ENCODE results near the gene PRRT4.

The PRRT4 gene

DNA sequence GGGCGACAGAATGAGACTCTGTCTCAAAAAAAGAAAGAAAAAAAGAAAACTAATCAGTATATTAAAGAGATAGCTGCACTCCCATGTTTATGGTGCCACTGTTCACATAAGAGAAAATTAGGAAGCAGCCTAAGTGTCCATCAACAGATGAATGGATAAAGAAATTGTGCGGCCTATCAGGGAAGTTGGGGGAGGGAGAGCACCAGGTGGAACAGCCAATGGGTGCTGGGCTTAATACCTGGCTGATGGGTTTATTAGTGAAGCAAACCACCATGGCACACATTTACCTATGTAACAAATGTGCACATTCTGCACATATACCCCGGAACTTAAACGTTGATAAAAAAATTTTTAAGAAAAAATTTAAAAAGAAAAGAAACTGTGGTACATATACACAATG, 9.0 kb upstream of the PRRT4 start:
- H3K4me3 ChIP-seq (ENCODE audit: low read depth, low read length), result no peak overlapping the region
- TF ChIP-seq, protein P1, sequence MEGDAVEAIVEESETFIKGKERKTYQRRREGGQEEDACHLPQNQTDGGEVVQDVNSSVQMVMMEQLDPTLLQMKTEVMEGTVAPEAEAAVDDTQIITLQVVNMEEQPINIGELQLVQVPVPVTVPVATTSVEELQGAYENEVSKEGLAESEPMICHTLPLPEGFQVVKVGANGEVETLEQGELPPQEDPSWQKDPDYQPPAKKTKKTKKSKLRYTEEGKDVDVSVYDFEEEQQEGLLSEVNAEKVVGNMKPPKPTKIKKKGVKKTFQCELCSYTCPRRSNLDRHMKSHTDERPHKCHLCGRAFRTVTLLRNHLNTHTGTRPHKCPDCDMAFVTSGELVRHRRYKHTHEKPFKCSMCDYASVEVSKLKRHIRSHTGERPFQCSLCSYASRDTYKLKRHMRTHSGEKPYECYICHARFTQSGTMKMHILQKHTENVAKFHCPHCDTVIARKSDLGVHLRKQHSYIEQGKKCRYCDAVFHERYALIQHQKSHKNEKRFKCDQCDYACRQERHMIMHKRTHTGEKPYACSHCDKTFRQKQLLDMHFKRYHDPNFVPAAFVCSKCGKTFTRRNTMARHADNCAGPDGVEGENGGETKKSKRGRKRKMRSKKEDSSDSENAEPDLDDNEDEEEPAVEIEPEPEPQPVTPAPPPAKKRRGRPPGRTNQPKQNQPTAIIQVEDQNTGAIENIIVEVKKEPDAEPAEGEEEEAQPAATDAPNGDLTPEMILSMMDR (IDR thresholded peaks at IDR 0.05; ENCODE audit: borderline replicate concordance, insufficient read depth, low read depth, low read length), result no peak

GRCh38 chr7:128366986-128367385, 5.5 kb upstream of the PRRT4 start:
- TF ChIP-seq, protein P1 (IDR thresholded peaks at IDR 0.05; ENCODE audit: borderline replicate concordance, insufficient read depth, low read depth, low read length), result no peak
- H3K4me3 ChIP-seq (ENCODE audit: low read depth, low read length), result no peak overlapping the region

- no peak overlapping the region for H3K4me3 ChIP-seq (ENCODE audit: low read depth, low read length)
- TF ChIP-seq, protein P1 (IDR thresholded peaks at IDR 0.05; ENCODE audit: borderline replicate concordance, insufficient read depth, low read depth, low read length), result no peak
Observed at GRCh38 chr7:128366300-128366699, 4.8 kb upstream of the PRRT4 start.

DNA sequence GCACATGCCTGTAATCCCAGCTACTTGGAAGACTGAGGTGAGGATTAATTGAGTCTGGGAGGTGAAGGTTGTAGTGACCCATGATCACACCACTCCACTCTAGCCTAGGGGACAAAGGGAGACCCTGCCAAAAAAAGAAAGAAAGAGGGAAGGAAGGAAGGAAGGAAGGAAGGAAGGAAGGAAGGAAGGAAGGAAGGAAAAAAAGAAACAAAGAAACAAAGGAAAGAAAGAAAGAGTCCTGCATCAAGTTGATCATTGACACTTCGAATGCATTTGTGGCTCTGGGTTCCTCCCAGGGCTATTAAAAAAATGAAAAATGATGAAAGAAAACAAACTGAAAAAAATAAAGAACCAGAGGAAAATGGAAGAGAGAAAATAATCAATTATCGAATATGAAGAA, 3.9 kb upstream of the PRRT4 start:
- TF ChIP-seq, protein P1 (IDR thresholded peaks at IDR 0.05; ENCODE audit: borderline replicate concordance, insufficient read depth, low read depth, low read length), result no peak

GRCh38 chr7:128364166-128364870, 2.8 kb upstream of the PRRT4 start:
- H3K4me3 ChIP-seq (ENCODE audit: low read depth, low read length), result no peak overlapping the region
- TF ChIP-seq, protein P1 (IDR thresholded peaks at IDR 0.05; ENCODE audit: borderline replicate concordance, insufficient read depth, low read depth, low read length), result no peak

More for the DNA sequence above, 3.9 kb upstream of the PRRT4 start:
- H3K4me3 ChIP-seq (ENCODE audit: low read depth, low read length), result no peak overlapping the region

GRCh38 chr7:128363261-128363721, 1.8 kb upstream of the PRRT4 start:
- no peak overlapping the region for H3K4me3 ChIP-seq (ENCODE audit: low read depth, low read length)
- TF ChIP-seq, protein P1 (IDR thresholded peaks at IDR 0.05; ENCODE audit: borderline replicate concordance, insufficient read depth, low read depth, low read length), result no peak

GRCh38 chr7:128362670-128363069, 1.2 kb upstream of the PRRT4 start:
- TF ChIP-seq, protein P1 (IDR thresholded peaks at IDR 0.05; ENCODE audit: borderline replicate concordance, insufficient read depth, low read depth, low read length), result no peak
- H3K4me3 ChIP-seq (ENCODE audit: low read depth, low read length), result no peak overlapping the region

Data from GM12875 (cell line).